ENCODE results near the gene EPC2. TPM values are rescaled to one million over a fixed set of nuclear protein-coding genes. Genes with fewer than 3 reads are reported as not detected.

EPC2 gene
- total and polyA plus RNA-seq, 2 experiments from 2014 or later: 4.2 to 20.0 TPM

GRCh38 chr2:148813603-148814065 lies 169.1 kb downstream of the EPC2 start:
- in situ Hi-C loops (cut with MboI): no loop called here
- peaks cover 23% of the 10 kb centered on the region for H3K27me3 ChIP-seq (replicated peaks; ENCODE audit: insufficient read depth)
- H4K20me1 ChIP-seq (ENCODE audit: insufficient read depth): no peaks in the 10 kb centered on the region
- H3K9me2 ChIP-seq (ENCODE audit: insufficient read depth): no peaks in the 10 kb centered on the region
- no peak overlapping the region for H3K4me3 ChIP-seq
- TF ChIP-seq EZH2phosphoT487 (IDR thresholded peaks at IDR 0.05; ENCODE audit: insufficient read depth, low read depth) (no peak), EZH2 (IDR thresholded peaks at IDR 0.05; ENCODE audit: insufficient read depth, poor library complexity, severe bottlenecking) (no peak)
- DNase-seq: no peak
- H2AFZ ChIP-seq: no peak overlapping the region
- H3K9ac ChIP-seq: no peak overlapping the region
- peaks cover 14% of the 10 kb centered on the region; the same call in 1 of the 2 replicates for H3K4me1 ChIP-seq (ENCODE audit: insufficient read depth)
- H3K4me2 ChIP-seq (ENCODE audit: unreplicated experiment): no peak overlapping the region
- no peaks in the 10 kb centered on the region for H3K9me3 ChIP-seq (ENCODE audit: low read depth)
- no peaks in the 10 kb centered on the region for H3F3A ChIP-seq (ENCODE audit: insufficient read depth)
- WGBS, 2 experiments (ENCODE audit: low coverage in 1 of 2, low lambda C conversion rate in 2 of 2, missing lambda C conversion rate in 2 of 2): 78 to 83% methylated on average over 11 of the region's 11 CpGs
- no peaks in the 10 kb centered on the region for H3K36me3 ChIP-seq (ENCODE audit: low read depth)
- no peaks in the 10 kb centered on the region for H3K79me2 ChIP-seq (ENCODE audit: insufficient read depth)
- H3K27ac ChIP-seq: no peak overlapping the region

DNA sequence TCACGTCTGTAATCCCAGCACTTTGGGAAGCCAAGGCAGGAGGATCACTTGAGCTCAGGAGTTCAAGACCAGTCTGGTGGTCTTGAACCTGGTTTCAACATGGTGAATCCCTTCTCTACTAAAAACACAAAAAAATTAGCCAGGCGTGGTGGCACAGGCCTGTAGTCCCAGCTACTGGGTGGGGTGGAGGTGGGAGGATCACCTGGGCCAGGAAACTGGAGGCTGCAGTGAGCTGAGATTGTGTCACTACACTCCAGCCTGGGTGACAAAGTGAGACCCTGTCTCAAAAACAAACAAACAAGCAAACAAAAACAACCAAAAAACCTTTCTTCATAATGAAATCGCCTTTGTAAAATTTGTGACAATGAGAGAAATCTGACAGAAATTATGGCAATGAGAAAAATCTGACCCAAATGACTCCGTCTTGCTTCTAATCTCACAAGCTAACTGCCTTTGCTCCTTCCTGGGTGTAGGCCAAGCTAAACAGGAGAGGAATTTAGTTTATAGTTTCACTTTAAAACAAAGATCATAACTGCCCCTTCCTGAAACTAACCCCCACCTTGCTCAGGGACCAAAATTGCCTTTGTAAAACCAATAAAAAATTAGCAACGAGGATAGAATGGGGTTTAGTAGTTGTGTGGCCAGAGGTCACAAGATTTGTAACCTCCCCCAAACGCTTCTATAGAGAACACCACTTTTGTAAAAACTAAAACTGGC lies 169.8 kb downstream of the EPC2 start:
- Histone ChIP-seq H3K27ac (no peak overlapping the region), H3K9me2 (ENCODE audit: insufficient read depth) (no peaks in the 10 kb centered on the region), H3K4me3 (no peak overlapping the region), H3K4me2 (ENCODE audit: unreplicated experiment) (peak overlapping the region; percentile 21), H2AFZ (no peak overlapping the region), H3K27me3 (replicated peaks; ENCODE audit: insufficient read depth) (peaks cover 26% of the 10 kb centered on the region), H3K9ac (no peak overlapping the region), H3F3A (ENCODE audit: insufficient read depth) (no peaks in the 10 kb centered on the region), H3K79me2 (ENCODE audit: insufficient read depth) (no peaks in the 10 kb centered on the region), H3K4me1 (ENCODE audit: insufficient read depth) (peaks cover 14% of the 10 kb centered on the region; the same call in 1 of the 2 replicates), H3K36me3 (ENCODE audit: low read depth) (no peaks in the 10 kb centered on the region), H4K20me1 (ENCODE audit: insufficient read depth) (no peaks in the 10 kb centered on the region), H3K9me3 (ENCODE audit: low read depth) (no peaks in the 10 kb centered on the region)
- TF ChIP-seq EZH2 (IDR thresholded peaks at IDR 0.05; ENCODE audit: insufficient read depth, poor library complexity, severe bottlenecking): no peak
- WGBS, 2 experiments (ENCODE audit: low coverage in 1 of 2, low lambda C conversion rate in 2 of 2, missing lambda C conversion rate in 2 of 2): 81 to 84% methylated on average over 6 of the region's 6 CpGs
- peak; percentile 27 for DNase-seq
- in situ Hi-C loops (cut with MboI): no loop called here

- Histone ChIP-seq H3K27ac (no peak overlapping the region), H3K9ac (no peak overlapping the region), H3K4me2 (ENCODE audit: unreplicated experiment) (peak overlapping the region; percentile 21), H3K79me2 (ENCODE audit: insufficient read depth) (no peaks in the 10 kb centered on the region), H3K4me3 (no peak overlapping the region), H2AFZ (no peak overlapping the region), H3K9me3 (ENCODE audit: low read depth) (no peaks in the 10 kb centered on the region), H4K20me1 (ENCODE audit: insufficient read depth) (no peaks in the 10 kb centered on the region), H3K4me1 (ENCODE audit: insufficient read depth) (peaks cover 14% of the 10 kb centered on the region; the same call in 1 of the 2 replicates), H3K27me3 (replicated peaks; ENCODE audit: insufficient read depth) (peaks cover 27% of the 10 kb centered on the region), H3F3A (ENCODE audit: insufficient read depth) (no peaks in the 10 kb centered on the region), H3K36me3 (ENCODE audit: low read depth) (no peaks in the 10 kb centered on the region), H3K9me2 (ENCODE audit: insufficient read depth) (no peaks in the 10 kb centered on the region)
- TF ChIP-seq EZH2phosphoT487 (IDR thresholded peaks at IDR 0.05; ENCODE audit: insufficient read depth, low read depth): no peak
- 74 to 76% methylated on average over 7 of the region's 7 CpGs for WGBS, 2 experiments (ENCODE audit: low coverage in 1 of 2, low lambda C conversion rate in 2 of 2, missing lambda C conversion rate in 2 of 2)
- in situ Hi-C loops (cut with MboI): no loop called here
- peak; percentile 32 for DNase-seq
These were observed 170.4 kb downstream of the EPC2 start for GRCh38 chr2:148814860-148815419.

DNA sequence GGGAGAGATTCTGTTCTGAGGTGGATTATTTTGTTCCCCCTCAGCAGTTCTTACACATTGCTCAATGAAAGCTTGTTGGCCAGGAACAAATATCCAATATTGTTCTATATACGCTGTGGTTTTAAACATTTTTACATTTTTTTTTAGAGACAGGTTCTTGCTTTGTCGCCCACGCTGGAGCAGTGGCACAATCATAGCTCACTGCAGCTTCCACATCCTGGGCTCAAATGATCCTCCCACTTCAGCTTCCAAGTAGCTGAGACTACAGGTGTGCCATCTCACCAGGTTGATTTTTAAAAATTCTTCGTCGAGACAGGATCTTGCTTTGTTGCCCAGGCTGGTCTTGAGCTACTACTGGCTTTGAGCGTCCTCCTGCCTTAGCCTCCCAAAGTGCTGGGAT lies 171.6 kb downstream of the EPC2 start:
- no peak overlapping the region for H3K27ac ChIP-seq
- peaks cover 14% of the 10 kb centered on the region; the same call in 1 of the 2 replicates for H3K4me1 ChIP-seq (ENCODE audit: insufficient read depth)
- WGBS, 2 experiments (ENCODE audit: low coverage in 1 of 2, low lambda C conversion rate in 2 of 2, missing lambda C conversion rate in 2 of 2): 87 to 89% methylated on average over 6 of the region's 6 CpGs
- DNase-seq: no peak
- no peak overlapping the region for H3K4me3 ChIP-seq
- H3K36me3 ChIP-seq (ENCODE audit: low read depth): no peaks in the 10 kb centered on the region
- H3K27me3 ChIP-seq (replicated peaks; ENCODE audit: insufficient read depth): peaks cover 27% of the 10 kb centered on the region; the same call in 1 of the 2 replicates
- H3K9me3 ChIP-seq (ENCODE audit: low read depth): no peaks in the 10 kb centered on the region
- no peak overlapping the region for H3K4me2 ChIP-seq (ENCODE audit: unreplicated experiment)
- H3F3A ChIP-seq (ENCODE audit: insufficient read depth): no peaks in the 10 kb centered on the region
- H3K9me2 ChIP-seq (ENCODE audit: insufficient read depth): no peaks in the 10 kb centered on the region
- no peaks in the 10 kb centered on the region for H3K79me2 ChIP-seq (ENCODE audit: insufficient read depth)
- TF ChIP-seq EZH2 (IDR thresholded peaks at IDR 0.05; ENCODE audit: insufficient read depth, poor library complexity, severe bottlenecking) (no peak), EZH2phosphoT487 (IDR thresholded peaks at IDR 0.05; ENCODE audit: insufficient read depth, low read depth) (no peak)
- no peaks in the 10 kb centered on the region for H4K20me1 ChIP-seq (ENCODE audit: insufficient read depth)
- no peak overlapping the region for H2AFZ ChIP-seq
- H3K9ac ChIP-seq: no peak overlapping the region
- in situ Hi-C loops (cut with MboI): no loop called here

Data from GM23248 (cell line).